H9 (cell line): ENCODE results near the gene MRPS18B. TPM values are rescaled to one million over a fixed set of nuclear protein-coding genes. Genes with fewer than 3 reads are reported as not detected.

Experiments used
- DNase-seq: peaks from one replicate; pipeline ENCODE4 v3.0.0-alpha.2; 2017
- H2AFZ ChIP-seq: one replicate; pipeline ENCODE4 v1.6.1; 2013; ENCODE audit warnings: mild to moderate bottlenecking, low read length, control low read depth, moderate library complexity
- H2AK5ac ChIP-seq: 2 replicates; pipeline ENCODE4 v1.6.1; 2013; ENCODE audit warnings: low read length, control low read depth, mixed read lengths; ENCODE audit not compliant: insufficient read length
- H2BK120ac ChIP-seq: one replicate; pipeline ENCODE4 v1.6.1; 2013; ENCODE audit warnings: low read depth, mild to moderate bottlenecking, low read length, control low read depth, inconsistent platforms; ENCODE audit not compliant: poor library complexity, severe bottlenecking
- H2BK12ac ChIP-seq: 2 replicates; pipeline ENCODE4 v1.6.1; 2013; ENCODE audit warnings: low read length, control low read depth, mixed read lengths, low read depth; ENCODE audit not compliant: insufficient read length
- H2BK15ac ChIP-seq: 2 replicates; pipeline ENCODE4 v1.6.1; 2013; ENCODE audit warnings: low read depth, low read length, control low read depth
- H2BK20ac ChIP-seq: one replicate; pipeline ENCODE4 v1.6.1; 2013; ENCODE audit warnings: low read depth, mild to moderate bottlenecking, low read length, control low read depth, inconsistent platforms; ENCODE audit not compliant: poor library complexity, severe bottlenecking
- H2BK5ac ChIP-seq: 2 replicates; pipeline ENCODE4 v1.6.1; 2013; ENCODE audit warnings: low read length, control low read depth, mixed read lengths; ENCODE audit not compliant: insufficient read length
- H3K14ac ChIP-seq: 2 replicates; pipeline ENCODE4 v1.6.1; 2013; ENCODE audit warnings: low read length, control low read depth; ENCODE audit not compliant: insufficient read depth
- H3K18ac ChIP-seq: 2 replicates; pipeline ENCODE4 v1.6.1; 2013; ENCODE audit warnings: low read depth, mild to moderate bottlenecking, mixed read lengths, low read length, control low read depth; ENCODE audit not compliant: insufficient read length
- H3K23ac ChIP-seq: 2 replicates; pipeline ENCODE4 v1.6.1; 2013; ENCODE audit warnings: low read length, control low read depth, mixed read lengths, low read depth; ENCODE audit not compliant: insufficient read length
- H3K23me2 ChIP-seq: 2 replicates; pipeline ENCODE4 v1.6.1; 2013; ENCODE audit warnings: low read depth, mild to moderate bottlenecking, mixed read lengths, low read length, control low read depth; ENCODE audit not compliant: insufficient read length, poor library complexity, severe bottlenecking
- H3K27ac ChIP-seq: 2 replicates; pipeline ENCODE4 v1.5.1; 2013; ENCODE audit warnings: low read length, control low read depth, mixed read lengths, low read depth; ENCODE audit not compliant: insufficient read length
- H3K27me3 ChIP-seq: 2 replicates; pipeline ENCODE4 v1.6.1; 2013; ENCODE audit warnings: low read length, control low read depth, inconsistent platforms; ENCODE audit not compliant: insufficient read depth
- H3K4ac ChIP-seq: 2 replicates; pipeline ENCODE4 v1.6.1; 2013; ENCODE audit warnings: low read depth, mild to moderate bottlenecking, control low read depth, inconsistent platforms, low read length, moderate library complexity
- H3K4me1 ChIP-seq: 2 replicates; pipeline ENCODE4 v1.6.1; 2013; ENCODE audit warnings: low read length, control low read depth, inconsistent platforms; ENCODE audit not compliant: insufficient read depth
- H3K4me2 ChIP-seq: 2 replicates; pipeline ENCODE4 v1.6.1; 2013; ENCODE audit warnings: low read length, control low read depth, mixed read lengths; ENCODE audit not compliant: insufficient read length, insufficient read depth
- H3K56ac ChIP-seq: 2 replicates; pipeline ENCODE4 v1.6.1; 2013; ENCODE audit warnings: low read depth, mild to moderate bottlenecking, mixed read lengths, low read length, control low read depth; ENCODE audit not compliant: insufficient read length
- H3K79me1 ChIP-seq: 2 replicates; pipeline ENCODE4 v1.6.1; 2013; ENCODE audit warnings: low read depth, mild to moderate bottlenecking, moderate library complexity, low read length, control low read depth, inconsistent platforms; ENCODE audit not compliant: insufficient read depth, poor library complexity, severe bottlenecking
- H3K79me2 ChIP-seq: 2 replicates; pipeline ENCODE4 v1.6.1; 2013; ENCODE audit warnings: low read length, control low read depth, inconsistent platforms; ENCODE audit not compliant: insufficient read depth
- H3K9ac ChIP-seq: 2 replicates; pipeline ENCODE4 v1.6.1; 2013; ENCODE audit warnings: low read length, control low read depth, mixed read lengths; ENCODE audit not compliant: insufficient read length; ENCODE audit errors: extremely low read depth
- H3K9me3 ChIP-seq: one replicate; pipeline ENCODE4 v1.6.1; 2013; ENCODE audit warnings: low read depth, low read length, inconsistent platforms; ENCODE audit not compliant: control insufficient read depth
- H3T11ph ChIP-seq: one replicate; pipeline ENCODE4 v1.6.1; 2013; ENCODE audit warnings: mild to moderate bottlenecking, low read length, control low read depth, inconsistent platforms
- H4K20me1 ChIP-seq: one replicate; pipeline ENCODE4 v1.6.1; 2013; ENCODE audit not compliant: control insufficient read depth, insufficient read length, insufficient read depth
- H4K5ac ChIP-seq: 2 replicates; pipeline ENCODE4 v1.6.1; 2013; ENCODE audit warnings: low read depth, mild to moderate bottlenecking, mixed read lengths, low read length, control low read depth; ENCODE audit not compliant: insufficient read length
- H4K8ac ChIP-seq: replicated peaks from 2 replicates; pipeline ENCODE4 v1.6.1; 2013; ENCODE audit warnings: low read length, control low read depth, mixed read lengths, low read depth; ENCODE audit not compliant: insufficient read length
- H4K91ac ChIP-seq: 2 replicates; pipeline ENCODE4 v1.6.1; 2013; ENCODE audit warnings: low read depth, mild to moderate bottlenecking, moderate library complexity, mixed read lengths, low read length, control low read depth; ENCODE audit not compliant: insufficient read length
- H3K27ac Mint-ChIP-seq, 3 experiments: 2 replicates in 2 of 3; 3 replicates in 1 of 3; pipeline ENCODE4 v1.8.0; 2020 to 2021; ENCODE audit warnings: mixed read lengths in 3 of 3, mild to moderate bottlenecking in 1 of 3, moderate library complexity in 1 of 3
- H3K27me3 Mint-ChIP-seq: 2 replicates; pipeline ENCODE4 v1.8.0; 2021; ENCODE audit warnings: low read depth, mild to moderate bottlenecking, moderate library complexity, mixed read lengths
- H3K36me3 Mint-ChIP-seq, 3 experiments: 2 replicates in 2 of 3; 3 replicates in 1 of 3; pipeline ENCODE4 v1.8.0; 2020 to 2021; ENCODE audit warnings: low read depth in 3 of 3, mixed read lengths in 3 of 3; ENCODE audit not compliant: insufficient read depth in 1 of 3
- H3K4me1 Mint-ChIP-seq, 2 experiments: 2 replicates each; pipeline ENCODE4 v1.8.0; 2020; ENCODE audit warnings: mixed read lengths in 2 of 2
- H3K4me3 Mint-ChIP-seq, 2 experiments: 2 replicates in 1 of 2; 3 replicates in 1 of 2; pipeline ENCODE4 v1.8.0; 2020 to 2021; ENCODE audit warnings: mild to moderate bottlenecking in 2 of 2, mixed read lengths in 2 of 2, moderate library complexity in 1 of 2
- H3K9me3 Mint-ChIP-seq, 2 experiments: 2 replicates in 1 of 2; 3 replicates in 1 of 2; pipeline ENCODE4 v1.8.0; 2020; ENCODE audit warnings: mild to moderate bottlenecking in 2 of 2, mixed read lengths in 2 of 2, moderate library complexity in 1 of 2
- WGBS: extraction: QIAGEN DNeasy Blood & Tissue Kit; methylation state at CpG from one replicate; pipeline ENCODE4 v1.1.7; 2013; ENCODE audit warnings: missing lambda C conversion rate, low lambda C conversion rate, mixed read lengths; ENCODE audit not compliant: insufficient read length; ENCODE audit errors: extremely low coverage; 5-methylcytosine and 5-hydroxymethylcytosine counted together
- total RNA-seq: library from RNA; stranded (reverse); gene quantifications from 2 replicates; pipeline ENCODE4 v1.2.1, GENCODE V29; 2021
- TF ChIP-seq, protein P1 (sequence below): fragments of 200-600 bp; sonication (generic); conservative IDR thresholded peaks from 3 replicates; pipeline ENCODE4 v1.8.0; 2021; ENCODE audit warnings: antibody characterized with exemption, mild to moderate bottlenecking

The MRPS18B gene
- total RNA-seq, 1 experiment from 2014 or later = 54.0 TPM

DNA sequence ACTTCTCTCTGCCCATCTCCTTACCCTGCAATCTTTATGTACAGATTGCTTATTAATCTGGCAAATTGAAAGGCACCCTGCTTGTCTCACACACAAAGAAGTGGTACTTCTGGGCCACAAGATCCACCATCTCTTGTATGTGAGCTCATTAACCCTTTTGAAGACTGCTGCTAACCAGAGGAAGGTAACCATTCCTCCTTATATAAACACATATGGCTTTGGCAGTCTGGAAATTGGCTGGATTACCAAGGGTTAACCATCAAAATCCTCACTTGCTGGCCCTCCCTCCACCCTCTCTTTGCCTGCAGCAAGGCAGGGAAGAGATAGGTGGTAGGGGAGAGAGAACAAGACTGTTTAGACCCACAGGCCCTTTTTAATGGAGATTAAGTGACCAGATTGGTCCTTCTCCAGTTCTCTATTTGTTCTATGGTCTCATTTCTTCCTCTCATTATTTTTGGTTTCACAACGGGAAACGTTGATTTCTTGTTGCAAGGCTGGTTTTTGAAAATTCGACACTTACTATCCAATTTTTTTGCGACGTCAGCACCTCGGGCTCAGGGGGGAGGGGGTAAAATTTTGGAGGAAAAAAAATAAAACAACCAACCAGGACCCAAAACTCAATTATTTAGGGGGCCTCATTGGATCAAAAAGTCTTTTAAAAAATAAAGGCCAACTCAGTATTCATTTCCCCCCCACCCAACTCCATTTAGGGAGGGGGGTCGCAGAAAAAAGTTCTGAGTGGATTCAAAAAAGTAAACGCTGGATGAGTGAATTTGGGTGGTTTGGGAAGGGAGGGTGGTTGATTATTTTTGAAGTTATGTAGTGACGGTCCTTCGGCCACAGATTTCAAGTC, 1.5 kb upstream of the MRPS18B start:
- peak overlapping the region; percentile 90 for H3K27ac ChIP-seq
- Mint-ChIP-seq H3K9me3 (peaks cover 8 to 12% of the 10 kb centered on the region in 2 experiments; a peak in 3 of 5 replicates), H3K36me3 (peaks cover 32 to 58% (median 49%) of the 10 kb centered on the region in 3 experiments), H3K4me3 (peak overlapping the region; percentile 92 to 97), H3K27me3 (no peaks in the 10 kb centered on the region; the same call in 1 of the 2 replicates), H3K27ac (peak overlapping the region; percentile 99 to 100 (median 100)), H3K4me1 (peaks cover 36 to 40% of the 10 kb centered on the region in 2 experiments)
- peak overlapping the region; percentile 83 for H3K14ac ChIP-seq
- no peak overlapping the region for H4K91ac ChIP-seq
- no peaks in the 10 kb centered on the region for H3K9me3 ChIP-seq
- no peaks in the 10 kb centered on the region for H4K20me1 ChIP-seq
- no peak overlapping the region for H4K8ac ChIP-seq
- no peak overlapping the region; the same call in 1 of the 2 replicates for H3K4ac ChIP-seq
- peak overlapping the region; percentile 95 for H3K56ac ChIP-seq
- H3T11ph ChIP-seq = no peak overlapping the region
- peak overlapping the region; percentile 59 for H2BK5ac ChIP-seq
- H2BK12ac ChIP-seq = no peak overlapping the region
- peak overlapping the region; percentile 71 for H2AK5ac ChIP-seq
- peak; percentile 45 for DNase-seq
- WGBS = 100% methylated on average over 1 of the region's 10 CpGs
- H3K4me1 ChIP-seq = peaks cover 4% of the 10 kb centered on the region; the same call in 1 of the 2 replicates
- H3K23me2 ChIP-seq = peaks cover 21% of the 10 kb centered on the region
- peaks cover 2% of the 10 kb centered on the region; the same call in 1 of the 2 replicates for H3K79me2 ChIP-seq
- H3K79me1 ChIP-seq = peaks cover 4% of the 10 kb centered on the region
- H4K5ac ChIP-seq = peak overlapping the region; percentile 63
- no peaks in the 10 kb centered on the region for H3K27me3 ChIP-seq
- peak overlapping the region; percentile 89 for H3K4me2 ChIP-seq
- no peak overlapping the region for H2BK20ac ChIP-seq
- TF ChIP-seq, protein P1, sequence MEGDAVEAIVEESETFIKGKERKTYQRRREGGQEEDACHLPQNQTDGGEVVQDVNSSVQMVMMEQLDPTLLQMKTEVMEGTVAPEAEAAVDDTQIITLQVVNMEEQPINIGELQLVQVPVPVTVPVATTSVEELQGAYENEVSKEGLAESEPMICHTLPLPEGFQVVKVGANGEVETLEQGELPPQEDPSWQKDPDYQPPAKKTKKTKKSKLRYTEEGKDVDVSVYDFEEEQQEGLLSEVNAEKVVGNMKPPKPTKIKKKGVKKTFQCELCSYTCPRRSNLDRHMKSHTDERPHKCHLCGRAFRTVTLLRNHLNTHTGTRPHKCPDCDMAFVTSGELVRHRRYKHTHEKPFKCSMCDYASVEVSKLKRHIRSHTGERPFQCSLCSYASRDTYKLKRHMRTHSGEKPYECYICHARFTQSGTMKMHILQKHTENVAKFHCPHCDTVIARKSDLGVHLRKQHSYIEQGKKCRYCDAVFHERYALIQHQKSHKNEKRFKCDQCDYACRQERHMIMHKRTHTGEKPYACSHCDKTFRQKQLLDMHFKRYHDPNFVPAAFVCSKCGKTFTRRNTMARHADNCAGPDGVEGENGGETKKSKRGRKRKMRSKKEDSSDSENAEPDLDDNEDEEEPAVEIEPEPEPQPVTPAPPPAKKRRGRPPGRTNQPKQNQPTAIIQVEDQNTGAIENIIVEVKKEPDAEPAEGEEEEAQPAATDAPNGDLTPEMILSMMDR = no peak
- no peak overlapping the region; the same call in 1 of the 2 replicates for H2BK15ac ChIP-seq
- no peak overlapping the region for H2AFZ ChIP-seq
- no peak overlapping the region for H2BK120ac ChIP-seq
- no peak overlapping the region for H3K23ac ChIP-seq
- peak overlapping the region; percentile 87 for H3K18ac ChIP-seq
- H3K9ac ChIP-seq = peak overlapping the region; percentile 99
